Measurements from ENCODE around the gene FERMT2. TPM values are rescaled to one million over a fixed set of nuclear protein-coding genes. Genes with fewer than 3 reads are reported as not detected.

FERMT2 gene
- polyA plus RNA-seq, 3 donors, result 158 to 191 (median 159) TPM

Other genes with a start within 250 kb of the FERMT2 start
- gene PSMC6, start 243.8 kb downstream of the FERMT2 start, polyA plus RNA-seq (ENCODE audit: insufficient read length in 3 of 3), result 100 to 1,000 TPM; 124 to 157 (median 154) TPM
- 10 to 100 TPM; 13.5 to 19.0 (median 15.3) TPM for gene STYX, start 220.9 kb downstream of the FERMT2 start, polyA plus RNA-seq (ENCODE audit: insufficient read length in 3 of 3)
- 10 to 100 TPM; 32.2 to 38.9 (median 34.5) TPM for gene GNPNAT1, start 159.4 kb downstream of the FERMT2 start, polyA plus RNA-seq (ENCODE audit: insufficient read length in 3 of 3)
- 10 to 100 TPM in 2 of 3 donors, 1 to 10 TPM in 1; 9.4 to 16.4 (median 11.6) TPM for gene DDHD1, start 202.3 kb upstream of the FERMT2 start, polyA plus RNA-seq (ENCODE audit: insufficient read length in 3 of 3)

All from renal cortex interstitium (tissue), 3 donors.